HG03565 (cell line): ENCODE results near the gene RPLP2.
A peak's percentile ranks its signal among the peaks of the same experiment; 100 is the strongest.

Source experiments
- ATAC-seq: cut with Tn5 transposase; IDR thresholded peaks from one replicate; pipeline ENCODE4 v1.9.1; 2021; ENCODE audit warnings: mild to moderate bottlenecking, moderate library complexity; ENCODE audit not compliant: unreplicated experiment

RPLP2 gene

GRCh38 chr11:790721-791564 lies 18.8 kb upstream of the RPLP2 start:
- ATAC-seq = no peak

GRCh38 chr11:791658-792534 lies 17.9 kb upstream of the RPLP2 start:
- ATAC-seq = no peak

- ATAC-seq = no peak
These were observed 17.3 kb upstream of the RPLP2 start for GRCh38 chr11:792535-792821.

- no peak for ATAC-seq
These were observed 16.9 kb upstream of the RPLP2 start for GRCh38 chr11:792873-793272.

GRCh38 chr11:793556-793955 lies 16.2 kb upstream of the RPLP2 start:
- no peak for ATAC-seq

- ATAC-seq = no peak
These were observed 15.6 kb upstream of the RPLP2 start for GRCh38 chr11:794013-794765.

GRCh38 chr11:794766-795633 lies 14.8 kb upstream of the RPLP2 start:
- no peak for ATAC-seq

- ATAC-seq = no peak
These were observed 13.9 kb upstream of the RPLP2 start for GRCh38 chr11:795634-796564.

- ATAC-seq = no peak
These were observed 13.0 kb upstream of the RPLP2 start for GRCh38 chr11:796565-797295.

- ATAC-seq = peak; percentile 24
These were observed 12.3 kb upstream of the RPLP2 start for GRCh38 chr11:797296-798092.

- peak; percentile 37 for ATAC-seq
These were observed 11.6 kb upstream of the RPLP2 start, which contains the start of gene SLC25A22 for GRCh38 chr11:798093-798713. TSS of gene SLC25A22 (minus strand) at chr11:798281. CDS start at chr11:795006, 3,275 bp downstream.

GRCh38 chr11:799641-800316 lies 10.0 kb upstream of the RPLP2 start:
- no peak for ATAC-seq

- no peak for ATAC-seq
These were observed 9.3 kb upstream of the RPLP2 start for GRCh38 chr11:800473-800872.

- no peak for ATAC-seq
These were observed 8.5 kb upstream of the RPLP2 start for GRCh38 chr11:801097-801780.

GRCh38 chr11:802018-802617 lies 7.6 kb upstream of the RPLP2 start:
- ATAC-seq = no peak
